ENCODE results near the gene CUX1. TPM values are rescaled to one million over a fixed set of nuclear protein-coding genes. Genes with fewer than 3 reads are reported as not detected.

Gene CUX1
- total RNA-seq, 1 donor from 2014 or later: 66.4 TPM

DNA sequence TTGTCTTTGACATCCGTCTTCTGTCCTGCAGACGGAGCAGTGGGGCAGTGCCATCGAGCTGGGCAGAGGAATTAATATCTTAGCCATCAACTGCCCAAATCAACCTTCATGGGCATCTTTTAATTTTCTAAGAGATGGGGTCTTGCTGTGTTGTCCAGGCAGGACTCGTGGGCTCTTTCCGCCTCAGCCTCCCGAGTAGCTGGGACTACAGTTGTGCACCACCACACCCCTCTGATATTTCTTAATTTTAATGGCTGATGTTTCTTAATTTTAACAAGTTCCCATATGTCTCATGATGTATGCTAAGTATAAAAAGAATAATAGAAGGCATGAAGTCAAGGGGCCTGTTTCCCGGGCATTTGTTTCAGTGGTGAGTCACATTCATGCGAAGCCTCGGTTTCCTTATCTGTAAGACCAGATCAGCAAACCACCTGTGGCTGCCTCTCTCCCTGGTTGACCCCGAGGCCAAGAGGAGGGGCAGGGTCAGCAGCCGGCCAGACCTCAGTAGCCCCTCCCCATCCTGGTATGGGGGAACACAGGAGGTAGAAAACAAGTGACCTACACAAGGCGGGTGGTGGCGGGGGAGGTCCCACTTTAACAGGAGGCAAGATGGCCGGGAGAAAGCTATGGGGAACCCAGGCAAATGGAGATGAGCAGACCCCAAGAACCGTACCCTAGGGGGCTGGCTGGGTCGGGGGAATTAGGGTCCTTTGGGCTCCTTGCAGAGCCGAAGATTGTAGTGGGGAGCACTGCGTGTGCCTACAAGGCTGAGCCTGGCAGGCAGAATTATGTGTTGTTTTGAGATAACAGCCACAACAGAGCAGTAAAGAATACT is 85.5 kb downstream of the CUX1 start:
- Histone ChIP-seq H4K20me1 (ENCODE audit: low read depth) (peaks cover 98% of the 10 kb centered on the region), H3K79me2 (ENCODE audit: low read depth) (peaks cover 100% of the 10 kb centered on the region), H3K27ac (no peak overlapping the region), H2AFZ (replicated peaks) (no peak overlapping the region), H3K4me2 (no peak overlapping the region), H3K4me3 (no peak overlapping the region), H3K27me3 (no peaks in the 10 kb centered on the region), H3K9me3 (ENCODE audit: low read depth) (no peaks in the 10 kb centered on the region), H3K9ac (no peak overlapping the region), H3F3A (ENCODE audit: low read depth) (no peaks in the 10 kb centered on the region), H3K4me1 (no peaks in the 10 kb centered on the region), H3K36me3 (no peaks in the 10 kb centered on the region)
- no peaks in the 10 kb centered on the region for H3K9me3 Mint-ChIP-seq
- no peak overlapping the region for H3K4me3 Mint-ChIP-seq
- no peak overlapping the region for H3K27ac Mint-ChIP-seq
- peaks cover 5% of the 10 kb centered on the region for H3K36me3 Mint-ChIP-seq
- peaks cover 5% of the 10 kb centered on the region for H3K27me3 Mint-ChIP-seq (ENCODE audit: insufficient read depth, low read depth)
- peaks cover 7% of the 10 kb centered on the region for H3K4me1 Mint-ChIP-seq
- DNase-seq (ENCODE audit: low spot score): no peak
- no peak for TF ChIP-seq EZH2 (IDR thresholded peaks at IDR 0.05)

DNA sequence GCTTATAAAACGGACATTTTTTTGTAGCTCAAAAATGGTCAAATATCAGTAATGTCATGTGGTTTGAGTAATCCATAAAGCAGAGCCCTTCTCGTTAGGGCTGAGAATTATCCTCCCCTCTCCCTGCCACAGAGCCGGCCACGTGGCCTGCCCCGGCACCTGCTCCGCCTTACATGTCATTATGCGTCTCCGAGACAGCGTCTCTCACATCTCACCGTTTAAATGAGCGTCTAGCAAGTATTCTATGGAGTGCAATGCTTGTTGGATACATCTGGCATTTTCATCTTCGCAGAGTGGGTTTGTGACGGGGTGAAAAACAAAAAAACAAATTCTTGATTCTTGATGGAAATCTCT is 86.1 kb downstream of the CUX1 start:
- Mint-ChIP-seq H3K9me3 (no peaks in the 10 kb centered on the region), H3K4me3 (no peak overlapping the region), H3K36me3 (peaks cover 5% of the 10 kb centered on the region), H3K4me1 (peaks cover 3% of the 10 kb centered on the region), H3K27ac (no peak overlapping the region), H3K27me3 (ENCODE audit: insufficient read depth, low read depth) (peaks cover 8% of the 10 kb centered on the region)
- Histone ChIP-seq H3K27me3 (no peaks in the 10 kb centered on the region), H2AFZ (replicated peaks) (no peak overlapping the region), H3K4me1 (no peaks in the 10 kb centered on the region), H3K9ac (no peak overlapping the region), H3K9me3 (ENCODE audit: low read depth) (no peaks in the 10 kb centered on the region), H3K4me2 (no peak overlapping the region), H3F3A (ENCODE audit: low read depth) (no peaks in the 10 kb centered on the region), H3K4me3 (no peak overlapping the region), H4K20me1 (ENCODE audit: low read depth) (peaks cover 98% of the 10 kb centered on the region), H3K36me3 (no peaks in the 10 kb centered on the region), H3K27ac (no peak overlapping the region), H3K79me2 (ENCODE audit: low read depth) (peaks cover 100% of the 10 kb centered on the region)
- no peak for DNase-seq (ENCODE audit: low spot score)
- TF ChIP-seq EZH2 (IDR thresholded peaks at IDR 0.05): no peak
- no peak for TF ChIP-seq CTCF (IDR thresholded peaks at IDR 0.05)
- no peak for TF ChIP-seq EZH2phosphoT487 (IDR thresholded peaks at IDR 0.05)

- H2AFZ ChIP-seq (replicated peaks): no peak overlapping the region
- no peaks in the 10 kb centered on the region for H3K4me1 ChIP-seq
- Mint-ChIP-seq H3K9me3 (no peaks in the 10 kb centered on the region), H3K36me3 (peaks cover 5% of the 10 kb centered on the region), H3K4me3 (no peak overlapping the region), H3K27ac (no peak overlapping the region), H3K27me3 (ENCODE audit: insufficient read depth, low read depth) (peaks cover 8% of the 10 kb centered on the region), H3K4me1 (peaks cover 3% of the 10 kb centered on the region)
- DNase-seq (ENCODE audit: low spot score): no peak
- H4K20me1 ChIP-seq (ENCODE audit: low read depth): peaks cover 98% of the 10 kb centered on the region
- no peaks in the 10 kb centered on the region for H3K27me3 ChIP-seq
- no peak overlapping the region for H3K27ac ChIP-seq
- no peaks in the 10 kb centered on the region for H3K9me3 ChIP-seq (ENCODE audit: low read depth)
- no peak overlapping the region for H3K4me2 ChIP-seq
- H3K9ac ChIP-seq: no peak overlapping the region
- no peak for TF ChIP-seq CTCF (IDR thresholded peaks at IDR 0.05)
- no peak for TF ChIP-seq EZH2phosphoT487 (IDR thresholded peaks at IDR 0.05)
- no peak for TF ChIP-seq EZH2 (IDR thresholded peaks at IDR 0.05)
- H3K36me3 ChIP-seq: no peaks in the 10 kb centered on the region
- peaks cover 100% of the 10 kb centered on the region for H3K79me2 ChIP-seq (ENCODE audit: low read depth)
- no peak overlapping the region for H3K4me3 ChIP-seq
- H3F3A ChIP-seq (ENCODE audit: low read depth): no peaks in the 10 kb centered on the region
Measured at GRCh38 chr7:101904019-101904418, 86.6 kb downstream of the CUX1 start.

DNA sequence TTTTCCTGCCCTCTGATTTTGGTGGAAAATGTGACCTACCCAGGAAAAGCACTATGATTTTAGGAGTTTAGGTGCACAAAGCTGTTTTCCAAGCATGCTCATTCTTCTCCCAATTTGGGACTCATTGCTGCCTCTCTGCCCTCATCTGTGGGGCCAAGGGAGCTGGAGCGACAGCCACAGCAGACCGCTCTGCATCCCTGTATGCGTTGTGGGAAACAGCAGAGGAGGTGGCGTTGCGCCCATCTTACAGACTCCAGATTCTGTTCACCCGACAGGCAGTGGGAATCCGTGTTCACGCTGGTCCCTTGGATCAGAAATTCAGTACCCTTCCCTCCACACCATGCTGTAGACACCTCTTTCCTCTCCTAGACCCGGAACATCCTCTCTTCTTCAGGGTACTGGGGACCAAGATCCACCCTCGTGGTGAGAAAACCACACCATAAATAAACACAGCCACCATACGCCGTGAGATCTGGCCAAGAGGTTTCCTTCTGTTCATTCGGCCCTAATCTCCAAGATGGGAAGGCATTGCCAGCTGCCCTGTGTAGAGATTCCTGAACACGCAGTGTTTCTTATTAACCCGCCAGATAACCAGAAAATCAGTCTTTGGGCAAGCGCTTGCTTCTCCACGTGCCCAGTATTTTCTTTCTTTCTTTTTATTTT is 87.9 kb downstream of the CUX1 start:
- TF ChIP-seq CTCF (IDR thresholded peaks at IDR 0.05): no peak
- TF ChIP-seq EZH2phosphoT487 (IDR thresholded peaks at IDR 0.05): no peak
- no peak for TF ChIP-seq EZH2 (IDR thresholded peaks at IDR 0.05)
- Mint-ChIP-seq H3K36me3 (peaks cover 5% of the 10 kb centered on the region), H3K9me3 (no peaks in the 10 kb centered on the region), H3K4me3 (no peak overlapping the region), H3K27ac (peak overlapping the region; percentile 95), H3K27me3 (ENCODE audit: insufficient read depth, low read depth) (peaks cover 6% of the 10 kb centered on the region), H3K4me1 (peaks cover 3% of the 10 kb centered on the region)
- Histone ChIP-seq H3K4me1 (no peaks in the 10 kb centered on the region), H3K4me3 (no peak overlapping the region), H3K9ac (no peak overlapping the region), H3K27ac (no peak overlapping the region), H3K79me2 (ENCODE audit: low read depth) (peaks cover 100% of the 10 kb centered on the region), H3F3A (ENCODE audit: low read depth) (peaks cover 2% of the 10 kb centered on the region), H3K9me3 (ENCODE audit: low read depth) (no peaks in the 10 kb centered on the region), H3K36me3 (no peaks in the 10 kb centered on the region), H2AFZ (replicated peaks) (no peak overlapping the region), H4K20me1 (ENCODE audit: low read depth) (peaks cover 97% of the 10 kb centered on the region), H3K27me3 (no peaks in the 10 kb centered on the region), H3K4me2 (no peak overlapping the region)
- no peak for DNase-seq (ENCODE audit: low spot score)

All from neural progenitor cell (in vitro differentiated cells).